ENCODE data around the gene ERCC1.
"Not testable (repeated sequence)": the region's sequence is repeated elsewhere in the genome, so short reads cannot be mapped to it uniquely, and the experiment has no call there.

- TF ChIP-seq POLR2A, POLR2AphosphoS5, EP300 (IDR thresholded peaks at IDR 0.05): not testable (repeated sequence)
- TF ChIP-seq, protein P1, sequence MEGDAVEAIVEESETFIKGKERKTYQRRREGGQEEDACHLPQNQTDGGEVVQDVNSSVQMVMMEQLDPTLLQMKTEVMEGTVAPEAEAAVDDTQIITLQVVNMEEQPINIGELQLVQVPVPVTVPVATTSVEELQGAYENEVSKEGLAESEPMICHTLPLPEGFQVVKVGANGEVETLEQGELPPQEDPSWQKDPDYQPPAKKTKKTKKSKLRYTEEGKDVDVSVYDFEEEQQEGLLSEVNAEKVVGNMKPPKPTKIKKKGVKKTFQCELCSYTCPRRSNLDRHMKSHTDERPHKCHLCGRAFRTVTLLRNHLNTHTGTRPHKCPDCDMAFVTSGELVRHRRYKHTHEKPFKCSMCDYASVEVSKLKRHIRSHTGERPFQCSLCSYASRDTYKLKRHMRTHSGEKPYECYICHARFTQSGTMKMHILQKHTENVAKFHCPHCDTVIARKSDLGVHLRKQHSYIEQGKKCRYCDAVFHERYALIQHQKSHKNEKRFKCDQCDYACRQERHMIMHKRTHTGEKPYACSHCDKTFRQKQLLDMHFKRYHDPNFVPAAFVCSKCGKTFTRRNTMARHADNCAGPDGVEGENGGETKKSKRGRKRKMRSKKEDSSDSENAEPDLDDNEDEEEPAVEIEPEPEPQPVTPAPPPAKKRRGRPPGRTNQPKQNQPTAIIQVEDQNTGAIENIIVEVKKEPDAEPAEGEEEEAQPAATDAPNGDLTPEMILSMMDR (IDR thresholded peaks at IDR 0.05) = not testable (repeated sequence)
Measured at GRCh38 chr19:45429896-45430295, 6.2 kb upstream of the ERCC1 start.

Data from stomach (tissue), 4 donors.